Heart right ventricle (tissue), 16 donors: Measurements from ENCODE around the gene NTN3. TPM values are rescaled to one million over a fixed set of nuclear protein-coding genes. Genes with fewer than 3 reads are reported as not detected.

Experiments used
- ATAC-seq, 8 donors: fragments of 200-7000 bp; cut with Tn5 transposase; one replicate each; pipeline ENCODE4 v1.9.1; 2020; ENCODE audit warnings: mild to moderate bottlenecking in 8 of 8, moderate library complexity in 8 of 8, moderate number of reproducible peaks in 1 of 8
- DNase-seq, 2 donors: peaks; one replicate each; pipeline ENCODE4 v3.0.0-alpha.2; 2020
- H3K27ac ChIP-seq, 10 donors: fragments of 200-600 bp; sonication (generic) in 2 of 10; one replicate each; pipeline versions ENCODE4 v1.5.0 to v1.8.0; 2020 to 2022; ENCODE audit warnings: mild to moderate bottlenecking in 3 of 10
- H3K27me3 ChIP-seq, 7 donors: fragments of 200-600 bp; one replicate each; pipeline ENCODE4 v1.8.0; 2021 to 2022; ENCODE audit warnings: mild to moderate bottlenecking in 2 of 7
- H3K36me3 ChIP-seq, 9 donors: fragments of 200-600 bp; sonication (generic) in 1 of 9; one replicate each; pipeline versions ENCODE4 v1.5.0 to v1.8.0; 2020 to 2022; ENCODE audit warnings: mild to moderate bottlenecking in 2 of 9
- H3K4me1 ChIP-seq, 9 donors: fragments of 200-600 bp; sonication (generic) in 1 of 9; one replicate each; pipeline versions ENCODE4 v1.5.0 to v1.8.0; 2020 to 2022; ENCODE audit warnings: mild to moderate bottlenecking in 4 of 9
- H3K4me3 ChIP-seq, 10 donors: fragments of 200-600 bp; sonication (generic) in 2 of 10; one replicate each; pipeline versions ENCODE4 v1.5.0 to v1.8.0; 2020 to 2022; ENCODE audit warnings: mild to moderate bottlenecking in 7 of 10, moderate library complexity in 2 of 10
- H3K9me3 ChIP-seq, 11 donors: fragments of 200-600 bp in 10 of 11; sonication (generic) in 2 of 11; one replicate each; pipeline versions ENCODE4 v1.5.0 to v1.8.0; 2013 to 2022; ENCODE audit warnings: mild to moderate bottlenecking in 2 of 11, control low read depth in 1 of 11, moderate library complexity in 1 of 11
- CTCF ChIP-seq, 9 donors: fragments of 200-600 bp; sonication (generic) in 2 of 9; IDR thresholded peaks; one replicate each; pipeline versions ENCODE4 v1.5.0 to v1.8.0; 2021 to 2022; ENCODE audit warnings: antibody characterized with exemption in 9 of 9, mild to moderate bottlenecking in 5 of 9, moderate library complexity in 1 of 9
- WGBS, 2 donors: extraction: QIAGEN DNeasy Blood & Tissue Kit; methylation state at CpG; one replicate each; pipeline ENCODE4 v1.1.7; 2013; ENCODE audit warnings: inconsistent platforms in 1 of 2; 5-methylcytosine and 5-hydroxymethylcytosine counted together
- intact Hi-C, 10 donors: fragments of 100-400 bp; cut with DNase I; formaldehyde crosslinking; loops; one replicate each; pipeline versions ENCODE4 v1.11.1 to v1.14.2; 2022
- polyA plus RNA-seq, 2 donors: library from polyadenylated mRNA; stranded (reverse); fragments of 200-250 nt; gene quantifications; one replicate each; pipeline ENCODE4 v1.2.3, GENCODE V29; 2013
- total RNA-seq, 10 donors: library from RNA; stranded (reverse); fragmentation: NEBNext Ultra II Directional in 3 of 10; extraction: Animal tissue kit (Norgen Biotek cat#: 25700) in 3 of 10; gene quantifications; one replicate each; pipeline versions ENCODE4 v1.2.1 to v1.2.4, GENCODE V29; 2021 to 2023
- donor health status: Arrhythmogenic right ventricular cardiomyopathy.
- donor health status: ischemic (EF 13 %, LVEDD 7.1; RV severe dilation, severe dysfunction).
- donor health status: healthy with polysubstance abuse.
- donor health status: DM: no; HTN: yes; CAD: no.
- donor health status: DM: no; HTN: no; CAD: no.
- donor health status: ischemic (EF 25% LVEDD 6.9; RV normal size, moderate dysfunction).
- donor health status: ischemic (EF 25% LVEDD 5.7; RV mildly dilated, moderate dysfunction).
- donor health status: healthy.
- donor health status: DM: yes; HTN: yes; CAD: no.
- donor health status: Ischemic cardiomyopathy.
- donor health status: ischemic (EF 35%, LVEDD 5.7; RV mildly dilated, moderate dysfunction).
- donor health status: nonischemic (EF 11% LVEDD 7.7; RV severe dilation, severe dysfunction).
- donor health status: DM: yes; HTN: yes; CAD: no.
- donor health status: PGD.
- donor health status: ischemic (EF 29% LVEDD 5.4; RV normal size, mild dysfunction).
- donor health status: nonischemic (EF 23%, LVEDD 6.1; RV moderate dilation, normal function).

Gene NTN3
- total and polyA plus RNA-seq, 12 donors, result 0.12 to 0.18 (median 0.17) TPM; not detected in 9

DNA sequence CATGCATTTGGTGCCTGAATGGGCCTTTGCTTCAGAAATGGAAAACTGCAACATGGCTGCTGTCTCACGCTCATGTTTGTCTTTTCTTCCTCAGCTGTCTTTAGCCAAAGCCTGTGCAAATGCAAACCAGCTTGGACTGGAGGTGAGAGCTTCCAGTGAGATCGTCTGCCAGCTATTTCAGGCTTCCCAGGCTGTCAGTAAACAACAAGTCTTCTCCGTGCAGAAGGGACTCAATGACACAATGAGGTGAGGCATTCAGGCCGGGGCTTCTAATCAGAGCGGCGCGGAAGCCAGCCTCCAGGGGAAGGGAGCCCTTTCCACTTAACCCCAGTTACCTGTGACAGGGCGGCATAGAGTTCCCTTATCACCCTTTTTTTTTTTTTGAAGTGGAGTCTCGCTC lies 27.5 kb upstream of the NTN3 start:
- H3K4me3 ChIP-seq, result no peak overlapping the region
- H3K36me3 ChIP-seq, result peaks cover 0 to 74% (median 3%) of the 10 kb centered on the region in 9 donors
- H3K27me3 ChIP-seq, result no peaks in the 10 kb centered on the region
- no peak for TF ChIP-seq CTCF (IDR thresholded peaks at IDR 0.05)
- ATAC-seq (no peak), DNase-seq (no peak)
- WGBS, 2 donors, result 78 to 86% methylated on average over 8 to 9 of the region's 9 CpGs
- H3K4me1 ChIP-seq, result no peaks in the 10 kb centered on the region
- H3K27ac ChIP-seq, result no peak overlapping the region
- intact Hi-C loops, result no loop called here
- H3K9me3 ChIP-seq, result no peaks in the 10 kb centered on the region

DNA sequence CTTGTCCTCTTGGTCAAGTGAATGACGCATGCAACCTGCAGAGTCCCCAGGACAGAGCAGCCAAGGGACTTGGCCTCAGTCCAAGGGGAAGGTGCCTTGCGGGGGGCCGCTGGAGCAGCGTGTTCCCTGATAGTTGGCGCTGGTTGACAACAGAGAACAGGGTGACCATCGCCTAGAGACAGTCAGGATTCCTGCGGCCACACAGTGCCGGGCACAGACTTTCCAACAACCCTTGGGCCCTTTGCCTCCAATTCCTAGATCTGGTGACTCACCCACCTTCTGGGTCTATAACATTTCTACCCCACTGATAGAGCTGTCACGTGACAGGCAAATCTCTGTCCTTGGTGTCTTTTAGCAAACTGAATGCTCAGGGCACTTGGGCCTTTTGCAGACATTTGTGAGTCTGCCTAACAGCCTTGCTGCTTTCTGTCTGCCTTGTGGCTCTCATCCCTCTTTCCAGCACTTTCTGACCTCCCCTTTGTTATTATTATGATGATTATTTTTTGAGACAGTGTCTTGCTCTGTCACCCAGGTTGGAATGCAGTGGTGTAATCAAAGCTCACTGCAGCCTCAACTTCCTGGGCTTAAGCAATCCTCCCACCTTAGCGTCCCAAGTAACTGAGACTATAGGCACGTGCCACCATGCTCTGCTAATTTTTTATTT lies 23.0 kb upstream of the NTN3 start:
- Histone ChIP-seq H3K27ac (no peak overlapping the region), H3K4me1 (no peaks in the 10 kb centered on the region), H3K36me3 (peaks cover 0 to 94% (median 3%) of the 10 kb centered on the region in 9 donors), H3K4me3 (no peak overlapping the region), H3K27me3 (no peaks in the 10 kb centered on the region), H3K9me3 (no peaks in the 10 kb centered on the region)
- ATAC-seq, result peak in 1 of 8 donors; percentile 39
- DNase-seq, result no peak
- intact Hi-C loops, result no loop called here
- 90 to 91% methylated on average over 11 of the region's 11 CpGs for WGBS, 2 donors
- TF ChIP-seq CTCF (IDR thresholded peaks at IDR 0.05), result no peak

DNA sequence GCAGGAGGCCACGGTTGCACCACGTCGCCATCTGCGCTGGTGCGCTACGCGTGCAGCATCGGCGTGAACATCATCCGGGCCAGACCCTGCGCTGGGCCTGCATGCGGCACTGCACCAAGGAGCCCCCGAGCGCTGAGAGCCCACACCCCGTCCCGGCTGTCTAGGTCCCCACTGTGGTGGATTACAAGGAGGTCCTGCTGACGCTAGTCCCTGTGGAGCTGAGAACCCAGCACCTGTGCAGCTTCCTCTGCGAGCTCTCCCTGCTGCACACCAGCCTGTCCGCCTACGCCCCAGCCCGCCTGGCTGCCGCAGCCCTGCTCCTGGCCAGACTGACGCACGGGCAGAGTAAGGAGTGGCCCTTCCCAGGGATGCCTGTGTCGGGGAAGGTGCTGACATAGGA lies 22.0 kb upstream of the NTN3 start:
- H3K27ac ChIP-seq, result no peak overlapping the region
- no peak overlapping the region for H3K4me3 ChIP-seq
- TF ChIP-seq CTCF (IDR thresholded peaks at IDR 0.05), result no peak
- no peaks in the 10 kb centered on the region for H3K9me3 ChIP-seq
- H3K27me3 ChIP-seq, result no peaks in the 10 kb centered on the region
- DNase-seq (no peak), ATAC-seq (no peak)
- H3K36me3 ChIP-seq, result peaks cover 0 to 94% (median 0%) of the 10 kb centered on the region in 9 donors
- WGBS, 2 donors, result 97 to 98% methylated on average over 25 of the region's 25 CpGs
- H3K4me1 ChIP-seq, result no peaks in the 10 kb centered on the region
- intact Hi-C loops, result no loop called here

GRCh38 chr16:2450535-2450934 lies 20.6 kb upstream of the NTN3 start:
- WGBS, 2 donors, result 91 to 93% methylated on average over 8 of the region's 8 CpGs
- Histone ChIP-seq H3K9me3 (no peaks in the 10 kb centered on the region), H3K27me3 (no peaks in the 10 kb centered on the region), H3K27ac (no peak overlapping the region), H3K36me3 (peaks cover 0 to 94% (median 0%) of the 10 kb centered on the region in 9 donors), H3K4me3 (no peak overlapping the region), H3K4me1 (no peaks in the 10 kb centered on the region)
- no peak for TF ChIP-seq CTCF (IDR thresholded peaks at IDR 0.05)
- ATAC-seq (no peak), DNase-seq (no peak)
- intact Hi-C loops, result no loop called here
